K562 (cell line): ENCODE data around the gene ALDH1A3. TPM values are rescaled to one million over a fixed set of nuclear protein-coding genes. Genes with fewer than 3 reads are reported as not detected.

Source experiments
- ATAC-seq: fragments of 200-7000 bp; cut with Tn5 transposase; 3 replicates; pipeline ENCODE4 v1.9.1; 2020; ENCODE audit warnings: moderate library complexity
- BruUV-seq: library from RNA; stranded (reverse); fragments of 400-500 nt; replicated peaks from 2 replicates; lab custom pipeline; 2021; lab: Mats Ljungman, UMichigan
- CTCF ChIA-PET: fragments of 300-600 bp; formaldehyde crosslinking; extraction: SDS; loops from one replicate; lab custom pipeline; 2021; ENCODE audit warnings: low intra/inter-chr PET ratio; lab: Yijun Ruan, JAX
- POLR2A ChIA-PET: fragments of 300-600, 350-650 bp; sonication (Branson Sonifier 250); formaldehyde crosslinking; extraction: SDS; loops from one replicate; lab custom pipeline; 2021; ENCODE audit warnings: antibody characterized with exemption, inconsistent platforms; lab: Yijun Ruan, JAX
- DNase-seq, 4 experiments: peaks; one replicate each; pipeline versions ENCODE4 v3.0.0 to v3.0.0-alpha.2; 2011 to 2018; ENCODE audit warnings: low spot score in 3 of 4, mixed read lengths in 3 of 4; ENCODE audit errors: extremely low read depth in 1 of 4
- FAIRE-seq: peaks from 2 replicates; lab custom pipeline; 2011; peaks lifted over from hg19 to GRCh38; lab: Jason Lieb, UNC
- H2AFZ ChIP-seq: 2 replicates; pipeline ENCODE4 v1.6.0; 2011; ENCODE audit warnings: low read depth, low read length, control low read depth, inconsistent platforms
- H3K27ac ChIP-seq: fragments of 200-600 bp; 3 replicates; pipeline ENCODE4 v1.8.0; 2011; ENCODE audit warnings: low read depth, mild to moderate bottlenecking, control low read depth, inconsistent platforms, low read length, moderate library complexity, mixed read lengths; ENCODE audit errors: extremely low read depth
- H3K27me3 ChIP-seq, 2 experiments: fragments of 300-600 bp in 1 of 2; 2 replicates in 1 of 2; 3 replicates in 1 of 2; pipeline versions ENCODE4 v1.6.0 to v1.8.0; 2011; ENCODE audit warnings: inconsistent platforms in 2 of 2, low read length in 2 of 2, mild to moderate bottlenecking in 1 of 2, mixed read lengths in 1 of 2, moderate library complexity in 1 of 2; ENCODE audit not compliant: control insufficient read depth in 2 of 2, insufficient read depth in 2 of 2
- H3K36me3 ChIP-seq: fragments of 300-600 bp; 3 replicates; pipeline ENCODE4 v1.8.0; 2011; ENCODE audit warnings: mild to moderate bottlenecking, low read length, inconsistent platforms; ENCODE audit not compliant: control insufficient read depth, insufficient read depth
- H3K4me1 ChIP-seq, 2 experiments: fragments of 200-600 bp in 1 of 2; replicated peaks in 1 of 2; 2 replicates in 1 of 2; 3 replicates in 1 of 2; pipeline versions ENCODE4 v1.5.1 to v1.8.0; 2011; ENCODE audit warnings: inconsistent platforms in 2 of 2, low read length in 2 of 2, mild to moderate bottlenecking in 1 of 2, mixed read lengths in 1 of 2, moderate library complexity in 1 of 2; ENCODE audit not compliant: control insufficient read depth in 2 of 2, insufficient read depth in 2 of 2
- H3K4me2 ChIP-seq: 2 replicates; pipeline ENCODE4 v1.6.1; 2011; ENCODE audit warnings: low read length, control low read depth, inconsistent platforms, mixed read lengths; ENCODE audit not compliant: insufficient read depth
- H3K4me3 ChIP-seq: fragments of 200-600 bp; sonication (generic), shearing (Covaris generic); 2 replicates; pipeline ENCODE4 v1.5.1; 2016; ENCODE audit warnings: control low read depth, inconsistent platforms
- H3K79me2 ChIP-seq: fragments of 200-600 bp; 3 replicates; pipeline ENCODE4 v1.8.0; 2011; ENCODE audit warnings: low read length, inconsistent platforms; ENCODE audit not compliant: control insufficient read depth, insufficient read depth
- H3K9ac ChIP-seq, 2 experiments: 2 replicates each; pipeline versions ENCODE4 v1.6.0 to v1.6.1; 2011; ENCODE audit warnings: low read depth in 2 of 2, low read length in 2 of 2, control low read depth in 1 of 2, inconsistent platforms in 1 of 2, mild to moderate bottlenecking in 1 of 2, mixed read lengths in 1 of 2; ENCODE audit not compliant: insufficient read depth in 1 of 2
- H3K9me1 ChIP-seq: one replicate; pipeline ENCODE4 v1.6.0; 2011; ENCODE audit warnings: inconsistent platforms, mild to moderate bottlenecking, low read length, moderate library complexity; ENCODE audit not compliant: control insufficient read depth, insufficient read depth
- H3K9me3 ChIP-seq: replicated peaks from 2 replicates; pipeline ENCODE4 v1.5.1; 2011; ENCODE audit warnings: low read depth, low read length, inconsistent platforms; ENCODE audit not compliant: control insufficient read depth, insufficient read depth
- H4K20me1 ChIP-seq: replicated peaks from 2 replicates; pipeline ENCODE4 v1.6.1; 2011; ENCODE audit warnings: low read length, inconsistent platforms, mixed read lengths; ENCODE audit not compliant: control insufficient read depth, insufficient read depth
- CBX8 ChIP-seq: fragments of 200-600 bp; sonication (generic); IDR thresholded peaks from 2 replicates; pipeline ENCODE4 v1.6.1; 2012; ENCODE audit warnings: borderline replicate concordance, mixed run types, low read depth, mild to moderate bottlenecking, moderate library complexity, mixed read lengths, low read length, control low read depth, inconsistent platforms; ENCODE audit not compliant: poor library complexity, severe bottlenecking; ENCODE audit errors: extremely low read depth
- FOXO4 ChIP-seq: fragments of 450-650 bp; formaldehyde crosslinking; IDR thresholded peaks from 2 replicates; pipeline ENCODE4 v1.4.0; 2020; ENCODE audit warnings: mild to moderate bottlenecking, moderate library complexity
- NCOR1 ChIP-seq: fragments of 450-650 bp; IDR thresholded peaks from 2 replicates; pipeline ENCODE4 v1.6.1; 2016; ENCODE audit warnings: mild to moderate bottlenecking, moderate library complexity
- NFATC3 ChIP-seq: fragments of 450-650 bp; IDR thresholded peaks from 2 replicates; pipeline ENCODE4 v1.6.1; 2017; ENCODE audit warnings: mild to moderate bottlenecking
- NKRF ChIP-seq: fragments of 450-650 bp; IDR thresholded peaks from 2 replicates; pipeline ENCODE4 v1.6.1; 2016; ENCODE audit warnings: borderline replicate concordance
- NONO ChIP-seq, 2 experiments: fragments of 200-400 bp in 1 of 2; fragments of 450-650 bp in 1 of 2; formaldehyde crosslinking in 1 of 2; IDR thresholded peaks; 2 replicates each; pipeline ENCODE4 v1.6.1; 2017; ENCODE audit warnings: low read depth in 2 of 2, mild to moderate bottlenecking in 2 of 2, moderate library complexity in 2 of 2, low read length in 1 of 2
- NUFIP1 ChIP-seq: fragments of 450-650 bp; IDR thresholded peaks from 2 replicates; pipeline ENCODE4 v1.6.1; 2018; ENCODE audit not compliant: partially characterized antibody
- TAL1 ChIP-seq: fragments of 450-650 bp; IDR thresholded peaks from 2 replicates; pipeline ENCODE4 v1.6.1; 2016; ENCODE audit warnings: mild to moderate bottlenecking
- TEAD1 ChIP-seq, 2 experiments: fragments of 450-650 bp in 1 of 2; sonication (generic) in 1 of 2; formaldehyde crosslinking; IDR thresholded peaks; 2 replicates each; pipeline versions ENCODE4 v1.4.0 to v1.8.0; 2020 to 2022; ENCODE audit warnings: mild to moderate bottlenecking in 2 of 2, missing genetic modification reagents in 1 of 2
- TRIM24 ChIP-seq, 2 experiments: fragments of 450-650 bp; IDR thresholded peaks; 2 replicates each; pipeline ENCODE4 v1.6.1; 2016
- ZC3H11A ChIP-seq: IDR thresholded peaks from 2 replicates; pipeline ENCODE4 v1.6.1; 2012; ENCODE audit warnings: low read depth, low read length, improper control_type of control experiment
- WGBS: fragments of 100-300 bp; shearing (Covaris generic); methylation state at CpG from one replicate; pipeline ENCODE4 v1.1.6; 2016; ENCODE audit warnings: low coverage, mixed read lengths; ENCODE audit not compliant: insufficient coverage; ENCODE audit errors: missing lambda C conversion rate; 5-methylcytosine and 5-hydroxymethylcytosine counted together
- in situ Hi-C: fragments of 300-500 bp; cut with MboI; formaldehyde crosslinking; loops from 4 replicates; pipeline ENCODE4 v1.15.0; 2018; ENCODE audit warnings: inconsistent platforms, mixed read lengths
- intact Hi-C: fragments of 100-400 bp; cut with micrococcal nuclease; formaldehyde crosslinking; loops from 2 replicates; pipeline ENCODE4 v1.14.2; 2022
- polyA plus RNA-seq, 8 experiments: library from polyadenylated mRNA; depleted of rRNA in 4 of 8; stranded (reverse) in 5 of 8; unstranded in 3 of 8; fragments of >200 nt; fragmentation: Nextera tagmentation in 2 of 8; fragmentation: Illumina TruSeq in 1 of 8; extraction: Ambion mirVana in 2 of 8; extraction: Trizol in 1 of 8; gene quantifications; 2 replicates each; pipeline versions ENCODE4 v1.2.1 to v1.2.3, GENCODE V29; 2011 to 2014; ENCODE audit warnings: inconsistent platforms in 1 of 8, missing spikeins in 1 of 8
- total RNA-seq, 7 experiments: library from RNA; depleted of rRNA in 6 of 7; stranded (reverse); fragments of >200 nt in 6 of 7; fragmentation: Illumina TruSeq in 2 of 7; extraction: Trizol in 2 of 7; gene quantifications; 2 replicates each; pipeline versions ENCODE4 v1.2.1 to v1.2.3, GENCODE V29; 2011 to 2021; ENCODE audit warnings: low replicate concordance in 1 of 7

ALDH1A3 gene
- total and polyA plus RNA-seq, 9 of the 15 experiments (the other 6 are each of a cell fraction or from before 2014, with no cell fraction given): 0.38 TPM; not detected in 8

GRCh38 chr15:100913961-100914360 is 34.3 kb downstream of the ALDH1A3 start:
- TF ChIP-seq NKRF (no peak), TEAD1 (CRISPR knock-in tag; IDR thresholded peaks at IDR 0.05) (no peak), ZC3H11A (no peak), NONO (IDR thresholded peaks at IDR 0.05; ENCODE audit: low read depth in 2 of 2, low read length in 1 of 2) (no peak), NUFIP1 (no peak), TRIM24 (IDR thresholded peaks at IDR 0.05) (no peak), NCOR1 (no peak), NFATC3 (no peak), FOXO4 (CRISPR knock-in tag) (no peak), TAL1 (no peak), CBX8 (no peak)
- H4K20me1 ChIP-seq: peaks cover 4% of the 10 kb centered on the region; the same call in 1 of the 2 replicates
- DNase-seq (no peak), FAIRE-seq (no peak), ATAC-seq (no peak)
- H3K36me3 ChIP-seq: no peaks in the 10 kb centered on the region
- peaks cover 0 to 12% of the 10 kb centered on the region in 2 experiments; a peak in 2 of 5 replicates for H3K4me1 ChIP-seq
- BruUV-seq: no TSS peak
- no peak overlapping the region for H3K4me2 ChIP-seq
- H3K9me1 ChIP-seq: no peaks in the 10 kb centered on the region
- H3K9me3 ChIP-seq: no peaks in the 10 kb centered on the region
- intact Hi-C loops (no loop called here), in situ Hi-C loops (loop anchor here (25.0 kb wide), 1 partner anchor 348 kb away; the partner anchor contains the start of gene CHSY1)
- CTCF ChIA-PET: no interaction called here
- H3K4me3 ChIP-seq: no peak overlapping the region
- WGBS: 0% methylated on average over 4 of the region's 4 CpGs
- H2AFZ ChIP-seq: no peak overlapping the region
- H3K79me2 ChIP-seq: no peaks in the 10 kb centered on the region
- H3K27me3 ChIP-seq: peaks cover 15 to 51% of the 10 kb centered on the region in 2 experiments; a peak in 4 of 5 replicates
- H3K9ac ChIP-seq: no peak overlapping the region
- no peak overlapping the region for H3K27ac ChIP-seq
- POLR2A ChIA-PET: no interaction called here
